WTC11 (cell line): ENCODE data around the gene RIN2. TPM values are rescaled to one million over a fixed set of nuclear protein-coding genes. Genes with fewer than 3 reads are reported as not detected.

ENCODE experiments used
- ATAC-seq: fragments of 200-7000 bp; cut with Tn5 transposase; 2 replicates; pipeline ENCODE4 v1.10.0; 2021; ENCODE audit warnings: mild to moderate bottlenecking, moderate library complexity
- CTCF ChIA-PET: fragments of 300-600 bp; sonication (Branson Sonifier 250); formaldehyde crosslinking; loops from one replicate; lab custom pipeline; 2021; ENCODE audit warnings: antibody characterized with exemption; lab: Charles Lee
- POLR2A ChIA-PET: fragments of 350-600 bp; sonication (Branson Sonifier 250); formaldehyde crosslinking; loops from one replicate; lab custom pipeline; 2021; ENCODE audit warnings: antibody characterized with exemption; lab: Charles Lee
- DNase-seq: peaks from one replicate; pipeline ENCODE4 v3.0.0; 2021; ENCODE audit warnings: low spot score
- H3K27ac Mint-ChIP-seq: 2 replicates; pipeline ENCODE4 v1.8.0; 2021; ENCODE audit warnings: mixed read lengths
- H3K27me3 Mint-ChIP-seq: 2 replicates; pipeline ENCODE4 v1.8.0; 2021; ENCODE audit warnings: low read depth, mild to moderate bottlenecking, moderate library complexity, mixed read lengths
- H3K36me3 Mint-ChIP-seq: 2 replicates; pipeline ENCODE4 v1.8.0; 2021; ENCODE audit warnings: mixed read lengths
- H3K4me1 Mint-ChIP-seq: 2 replicates; pipeline ENCODE4 v1.8.0; 2022; ENCODE audit warnings: mixed read lengths
- H3K4me3 Mint-ChIP-seq: 2 replicates; pipeline ENCODE4 v1.8.0; 2021; ENCODE audit warnings: mild to moderate bottlenecking, moderate library complexity, mixed read lengths
- H3K9me3 Mint-ChIP-seq: 2 replicates; pipeline ENCODE4 v1.8.0; 2021; ENCODE audit warnings: mixed read lengths
- ARID4B ChIP-seq: sonication (generic); formaldehyde crosslinking; IDR thresholded peaks from 2 replicates; pipeline ENCODE4 v1.8.0; 2023; ENCODE audit warnings: missing genetic modification reagents, mild to moderate bottlenecking, borderline replicate concordance
- FOXP1 ChIP-seq: sonication (generic); formaldehyde crosslinking; IDR thresholded peaks from 2 replicates; pipeline ENCODE4 v1.8.0; 2022; ENCODE audit warnings: missing genetic modification reagents, mild to moderate bottlenecking, moderate library complexity, borderline replicate concordance
- NFYB ChIP-seq: sonication (generic); formaldehyde crosslinking; conservative IDR thresholded peaks from 2 replicates; pipeline ENCODE4 v1.8.0; 2022; ENCODE audit warnings: low read depth, missing genetic modification reagents
- NR3C1 ChIP-seq: sonication (generic); formaldehyde crosslinking; conservative IDR thresholded peaks from 2 replicates; pipeline ENCODE4 v1.8.1; 2023; ENCODE audit warnings: low read depth, mild to moderate bottlenecking, missing genetic modification reagents
- PRRX2 ChIP-seq: fragments of 250-450 bp; sonication (Bioruptor Pico); IDR thresholded peaks from 2 replicates; pipeline ENCODE4 v1.8.0; 2021; ENCODE audit warnings: mild to moderate bottlenecking
- SMAD4 ChIP-seq: sonication (generic); formaldehyde crosslinking; IDR thresholded peaks from 2 replicates; pipeline ENCODE4 v1.8.0; 2022; ENCODE audit warnings: mild to moderate bottlenecking, missing genetic modification reagents
- TEAD4 ChIP-seq: sonication (generic); formaldehyde crosslinking; IDR thresholded peaks from 2 replicates; pipeline ENCODE4 v1.8.0; 2022; ENCODE audit warnings: mild to moderate bottlenecking, missing genetic modification reagents
- ZNF138 ChIP-seq: sonication (generic); formaldehyde crosslinking; conservative IDR thresholded peaks from 2 replicates; pipeline ENCODE4 v1.8.1; 2022; ENCODE audit warnings: mild to moderate bottlenecking, moderate library complexity, missing genetic modification reagents
- ZNF219 ChIP-seq: sonication (generic); formaldehyde crosslinking; IDR thresholded peaks from 2 replicates; pipeline ENCODE4 v1.8.0; 2023; ENCODE audit warnings: missing genetic modification reagents, mild to moderate bottlenecking, borderline replicate concordance
- ZNF232 ChIP-seq: sonication (generic); formaldehyde crosslinking; IDR thresholded peaks from 2 replicates; pipeline ENCODE4 v1.8.0; 2022; ENCODE audit warnings: mild to moderate bottlenecking, missing genetic modification reagents
- ZNF416 ChIP-seq: fragments of 250-450 bp; sonication (Bioruptor Pico); IDR thresholded peaks from 2 replicates; pipeline ENCODE4 v1.9.0; 2021; ENCODE audit warnings: mild to moderate bottlenecking, inconsistent platforms
- ZNF423 ChIP-seq: fragments of 250-450 bp; sonication (Bioruptor Pico); IDR thresholded peaks from 2 replicates; pipeline ENCODE4 v2.1.2; 2022; ENCODE audit warnings: mild to moderate bottlenecking, moderate library complexity
- ZNF512 ChIP-seq: sonication (generic); formaldehyde crosslinking; IDR thresholded peaks from 2 replicates; pipeline ENCODE4 v1.8.1; 2022; ENCODE audit warnings: missing genetic modification reagents, borderline replicate concordance
- ZNF671 ChIP-seq: fragments of 250-450 bp; sonication (Bioruptor Pico); IDR thresholded peaks from 2 replicates; pipeline ENCODE4 v1.8.0; 2021; ENCODE audit warnings: mild to moderate bottlenecking
- total RNA-seq: library from RNA; stranded (reverse); gene quantifications from 3 replicates; pipeline ENCODE4 v1.2.3, GENCODE V29; 2021
- TF ChIP-seq, protein P1 (sequence below): sonication (generic); formaldehyde crosslinking; IDR thresholded peaks from 2 replicates; pipeline ENCODE4 v1.8.1; 2023; ENCODE audit warnings: mild to moderate bottlenecking, missing genetic modification reagents, moderate library complexity
- TF ChIP-seq, protein P2 (sequence below): sonication (generic); formaldehyde crosslinking; IDR thresholded peaks from 2 replicates; pipeline ENCODE4 v1.8.0; 2023; ENCODE audit warnings: missing genetic modification reagents
- TF ChIP-seq, protein P3 (sequence below): sonication (generic); formaldehyde crosslinking; conservative IDR thresholded peaks from 2 replicates; pipeline ENCODE4 v1.8.1; 2022; ENCODE audit warnings: mild to moderate bottlenecking, missing genetic modification reagents
- TF ChIP-seq, protein P4 (sequence below): sonication (generic); formaldehyde crosslinking; IDR thresholded peaks from 2 replicates; pipeline ENCODE4 v1.8.0; 2023; ENCODE audit warnings: mild to moderate bottlenecking, missing genetic modification reagents
- TF ChIP-seq, protein P5 (sequence below): fragments of 250-450 bp; sonication (Bioruptor Pico); conservative IDR thresholded peaks from 2 replicates; pipeline ENCODE4 v1.9.0; 2021; ENCODE audit warnings: mild to moderate bottlenecking

The RIN2 gene
- total RNA-seq, 1 experiment from 2014 or later: 4.3 TPM

DNA sequence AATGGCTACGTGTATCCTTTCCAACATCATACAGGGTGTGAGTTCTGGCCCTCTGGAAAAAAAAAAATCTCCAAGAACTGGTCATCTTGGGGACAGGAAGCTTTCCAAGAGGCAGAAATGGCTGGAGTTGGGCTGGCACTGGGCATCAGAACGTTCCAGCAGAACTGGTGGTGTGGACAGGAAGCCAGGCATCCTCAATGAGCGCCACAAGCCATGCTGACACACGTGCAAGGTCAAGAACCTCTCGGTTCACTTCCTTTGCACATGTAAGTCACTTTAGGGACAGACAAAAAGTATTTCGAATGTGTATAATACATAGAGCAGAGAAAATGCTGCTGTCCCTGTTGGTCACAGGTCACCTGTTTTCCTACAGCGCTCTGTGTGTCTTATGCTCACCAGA lies 27.4 kb upstream of the RIN2 start:
- no peaks in the 10 kb centered on the region for H3K9me3 Mint-ChIP-seq
- H3K4me3 Mint-ChIP-seq: no peak overlapping the region
- H3K36me3 Mint-ChIP-seq: no peaks in the 10 kb centered on the region
- ATAC-seq (no peak), DNase-seq (no peak)
- ChIA-PET CTCF (no interaction called here), POLR2A (no interaction called here)
- peaks cover 12% of the 10 kb centered on the region for H3K4me1 Mint-ChIP-seq
- H3K27me3 Mint-ChIP-seq: no peaks in the 10 kb centered on the region
- H3K27ac Mint-ChIP-seq: no peak overlapping the region
- no peak for TF ChIP-seq ZNF232
- no peak for TF ChIP-seq ZNF512 (CRISPR knock-in tag)
- TF ChIP-seq NR3C1 (CRISPR knock-in tag): no peak

DNA sequence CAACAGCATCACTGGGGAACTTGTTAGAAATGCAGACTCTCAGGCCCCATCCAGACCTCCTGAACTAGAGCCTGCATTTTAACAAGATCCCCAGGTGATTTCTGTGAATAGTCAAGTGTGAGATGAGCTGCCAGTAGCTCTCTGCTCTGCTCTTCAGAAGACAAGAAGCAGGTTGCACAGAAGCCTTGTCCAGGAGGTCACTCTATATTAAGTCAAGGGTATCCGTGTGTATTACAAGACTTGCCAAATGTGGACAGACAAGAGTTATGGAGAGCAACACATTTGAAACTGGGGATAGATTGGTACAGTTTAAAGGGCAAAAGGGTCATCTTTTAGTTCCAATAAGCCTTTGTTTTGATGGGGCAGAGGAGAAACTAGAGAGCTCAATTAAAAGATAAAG lies 23.2 kb upstream of the RIN2 start:
- TF ChIP-seq FOXP1 (no peak), ZNF423 (CRISPR knock-in tag) (no peak), ZNF671 (no peak), ZNF219 (CRISPR knock-in tag) (no peak), PRRX2 (CRISPR knock-in tag) (no peak), ZNF416 (CRISPR knock-in tag) (no peak), TEAD4 (no peak)
- TF ChIP-seq, protein P1, sequence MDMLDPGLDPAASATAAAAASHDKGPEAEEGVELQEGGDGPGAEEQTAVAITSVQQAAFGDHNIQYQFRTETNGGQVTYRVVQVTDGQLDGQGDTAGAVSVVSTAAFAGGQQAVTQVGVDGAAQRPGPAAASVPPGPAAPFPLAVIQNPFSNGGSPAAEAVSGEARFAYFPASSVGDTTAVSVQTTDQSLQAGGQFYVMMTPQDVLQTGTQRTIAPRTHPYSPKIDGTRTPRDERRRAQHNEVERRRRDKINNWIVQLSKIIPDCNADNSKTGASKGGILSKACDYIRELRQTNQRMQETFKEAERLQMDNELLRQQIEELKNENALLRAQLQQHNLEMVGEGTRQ (CRISPR knock-in tag): no peak
- TF ChIP-seq, protein P2, sequence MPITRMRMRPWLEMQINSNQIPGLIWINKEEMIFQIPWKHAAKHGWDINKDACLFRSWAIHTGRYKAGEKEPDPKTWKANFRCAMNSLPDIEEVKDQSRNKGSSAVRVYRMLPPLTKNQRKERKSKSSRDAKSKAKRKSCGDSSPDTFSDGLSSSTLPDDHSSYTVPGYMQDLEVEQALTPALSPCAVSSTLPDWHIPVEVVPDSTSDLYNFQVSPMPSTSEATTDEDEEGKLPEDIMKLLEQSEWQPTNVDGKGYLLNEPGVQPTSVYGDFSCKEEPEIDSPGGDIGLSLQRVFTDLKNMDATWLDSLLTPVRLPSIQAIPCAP (CRISPR knock-in tag): no peak
- TF ChIP-seq, protein P3, sequence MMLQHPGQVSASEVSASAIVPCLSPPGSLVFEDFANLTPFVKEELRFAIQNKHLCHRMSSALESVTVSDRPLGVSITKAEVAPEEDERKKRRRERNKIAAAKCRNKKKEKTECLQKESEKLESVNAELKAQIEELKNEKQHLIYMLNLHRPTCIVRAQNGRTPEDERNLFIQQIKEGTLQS (CRISPR knock-in tag): no peak
- Mint-ChIP-seq H3K27me3 (no peaks in the 10 kb centered on the region), H3K36me3 (no peaks in the 10 kb centered on the region), H3K27ac (no peak overlapping the region), H3K4me3 (no peak overlapping the region), H3K4me1 (peaks cover 14% of the 10 kb centered on the region), H3K9me3 (no peaks in the 10 kb centered on the region)
- ChIA-PET POLR2A (no interaction called here), CTCF (interaction anchor here (1.1 kb wide), 1 partner anchor 151 kb away, joined by 3 read pairs; no protein-coding TSS in a partner anchor)
- ATAC-seq (no peak), DNase-seq (no peak)

GRCh38 chr20:19735446-19735845 lies 22.6 kb upstream of the RIN2 start:
- DNase-seq: no peak
- Mint-ChIP-seq H3K27me3 (no peaks in the 10 kb centered on the region), H3K9me3 (no peaks in the 10 kb centered on the region), H3K4me3 (no peak overlapping the region), H3K27ac (no peak overlapping the region), H3K4me1 (peaks cover 14% of the 10 kb centered on the region), H3K36me3 (no peaks in the 10 kb centered on the region)
- POLR2A ChIA-PET: no interaction called here
- CTCF ChIA-PET: no interaction called here
- peak; percentile 61 for ATAC-seq
- TF ChIP-seq NFYB (CRISPR knock-in tag): no peak
- TF ChIP-seq, protein P4, sequence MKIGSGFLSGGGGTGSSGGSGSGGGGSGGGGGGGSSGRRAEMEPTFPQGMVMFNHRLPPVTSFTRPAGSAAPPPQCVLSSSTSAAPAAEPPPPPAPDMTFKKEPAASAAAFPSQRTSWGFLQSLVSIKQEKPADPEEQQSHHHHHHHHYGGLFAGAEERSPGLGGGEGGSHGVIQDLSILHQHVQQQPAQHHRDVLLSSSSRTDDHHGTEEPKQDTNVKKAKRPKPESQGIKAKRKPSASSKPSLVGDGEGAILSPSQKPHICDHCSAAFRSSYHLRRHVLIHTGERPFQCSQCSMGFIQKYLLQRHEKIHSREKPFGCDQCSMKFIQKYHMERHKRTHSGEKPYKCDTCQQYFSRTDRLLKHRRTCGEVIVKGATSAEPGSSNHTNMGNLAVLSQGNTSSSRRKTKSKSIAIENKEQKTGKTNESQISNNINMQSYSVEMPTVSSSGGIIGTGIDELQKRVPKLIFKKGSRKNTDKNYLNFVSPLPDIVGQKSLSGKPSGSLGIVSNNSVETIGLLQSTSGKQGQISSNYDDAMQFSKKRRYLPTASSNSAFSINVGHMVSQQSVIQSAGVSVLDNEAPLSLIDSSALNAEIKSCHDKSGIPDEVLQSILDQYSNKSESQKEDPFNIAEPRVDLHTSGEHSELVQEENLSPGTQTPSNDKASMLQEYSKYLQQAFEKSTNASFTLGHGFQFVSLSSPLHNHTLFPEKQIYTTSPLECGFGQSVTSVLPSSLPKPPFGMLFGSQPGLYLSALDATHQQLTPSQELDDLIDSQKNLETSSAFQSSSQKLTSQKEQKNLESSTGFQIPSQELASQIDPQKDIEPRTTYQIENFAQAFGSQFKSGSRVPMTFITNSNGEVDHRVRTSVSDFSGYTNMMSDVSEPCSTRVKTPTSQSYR (CRISPR knock-in tag): no peak
- no peak for TF ChIP-seq ZNF138 (CRISPR knock-in tag)
- TF ChIP-seq ZNF232: no peak
- TF ChIP-seq ARID4B (CRISPR knock-in tag): no peak
- TF ChIP-seq, protein P5, sequence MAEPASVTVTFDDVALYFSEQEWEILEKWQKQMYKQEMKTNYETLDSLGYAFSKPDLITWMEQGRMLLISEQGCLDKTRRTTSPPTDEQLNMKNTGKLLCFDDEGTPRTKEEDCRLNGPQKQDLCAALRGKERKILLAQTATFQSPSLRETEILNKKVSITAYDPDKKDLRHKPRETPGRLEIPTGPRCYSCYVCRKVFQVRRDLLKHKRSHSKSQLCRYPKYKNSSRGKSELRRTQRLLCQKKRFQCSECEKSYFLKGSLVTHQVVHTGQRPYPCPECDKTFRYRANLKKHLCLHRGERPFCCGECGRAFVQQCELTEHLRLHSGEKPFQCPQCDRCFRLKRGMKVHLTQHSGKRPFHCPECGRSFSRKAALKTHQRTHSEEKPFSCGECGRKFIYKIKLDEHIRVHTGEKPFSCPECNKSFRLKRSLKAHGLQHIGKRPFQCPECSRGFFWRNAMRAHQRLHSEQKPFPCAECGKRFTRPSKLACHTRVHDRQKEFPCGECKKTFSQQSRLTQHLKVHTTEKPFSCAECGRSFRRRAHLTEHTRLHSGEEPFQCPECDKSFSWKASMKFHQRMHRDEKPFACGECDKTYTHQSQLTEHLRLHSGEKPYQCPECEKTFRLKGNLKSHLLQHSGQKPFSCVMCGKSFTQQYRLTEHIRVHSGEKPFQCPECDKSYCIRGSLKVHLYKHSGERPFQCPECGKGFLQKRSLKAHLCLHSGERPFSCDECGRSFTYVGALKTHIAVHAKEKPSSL (CRISPR knock-in tag): no peak
- no peak for TF ChIP-seq SMAD4
